ENCODE measurements around the gene IMMP2L.

- TF ChIP-seq POLR2A (IDR thresholded peaks at IDR 0.05), result no peak
- no peak for TF ChIP-seq CTCF (IDR thresholded peaks at IDR 0.05 in 4 of 5, conservative IDR thresholded peaks at IDR 0.05 in 1 of 5)
Observed at GRCh38 chr7:111405621-111406020, 156.7 kb downstream of the IMMP2L start.

Measured in gastrocnemius medialis (tissue), 4 donors.